Measurements from ENCODE around the gene ATG13. TPM values are rescaled to one million over a fixed set of nuclear protein-coding genes. Genes with fewer than 3 reads are reported as not detected.

The ATG13 gene
- total and polyA plus RNA-seq, 8 donors = 27.5 to 59.6 (median 40.5) TPM

- intact Hi-C loops (cut with DNase I) = no loop called here
- peaks cover 5 to 70% (median 24%) of the 10 kb centered on the region in 3 donors for H3K36me3 ChIP-seq
- H3K27ac ChIP-seq = no peak overlapping the region
- no peak for TF ChIP-seq CTCF (IDR thresholded peaks at IDR 0.05)
- no peak overlapping the region for H3K4me3 ChIP-seq
- no peaks in the 10 kb centered on the region for H3K4me1 ChIP-seq
- WGBS, 2 donors = 81 to 86% methylated on average over 1 of the region's 1 CpG
- no peaks in the 10 kb centered on the region for H3K9me3 ChIP-seq
- DNase-seq (no peak), FAIRE-seq (no peak), ATAC-seq (peak in 1 of 4 donors; percentile 43)
- H3K27me3 ChIP-seq = no peaks in the 10 kb centered on the region
Observed at GRCh38 chr11:46659908-46660307, 42.6 kb downstream of the ATG13 start.

- FAIRE-seq (no peak), ATAC-seq (no peak), DNase-seq (no peak)
- peaks cover 5 to 68% (median 17%) of the 10 kb centered on the region in 3 donors for H3K36me3 ChIP-seq
- intact Hi-C loops (cut with DNase I) = no loop called here
- no peak overlapping the region for H3K4me3 ChIP-seq
- no peak for TF ChIP-seq CTCF (IDR thresholded peaks at IDR 0.05)
- H3K27me3 ChIP-seq = no peaks in the 10 kb centered on the region
- no peaks in the 10 kb centered on the region for H3K9me3 ChIP-seq
- no peak overlapping the region for H3K27ac ChIP-seq
- no peaks in the 10 kb centered on the region for H3K4me1 ChIP-seq
Observed at GRCh38 chr11:46661836-46662235, 44.5 kb downstream of the ATG13 start.

GRCh38 chr11:46662366-46662765 lies 45.0 kb downstream of the ATG13 start:
- Histone ChIP-seq H3K4me1 (no peaks in the 10 kb centered on the region), H3K4me3 (no peak overlapping the region), H3K27ac (no peak overlapping the region), H3K27me3 (no peaks in the 10 kb centered on the region), H3K9me3 (no peaks in the 10 kb centered on the region), H3K36me3 (peaks cover 5 to 68% (median 12%) of the 10 kb centered on the region in 3 donors)
- ATAC-seq (no peak), DNase-seq (no peak), FAIRE-seq (no peak)
- intact Hi-C loops (cut with DNase I) = no loop called here
- no peak for TF ChIP-seq CTCF (IDR thresholded peaks at IDR 0.05)

GRCh38 chr11:46663277-46663940 lies 46.1 kb downstream of the ATG13 start:
- Histone ChIP-seq H3K4me1 (no peaks in the 10 kb centered on the region), H3K4me3 (no peak overlapping the region), H3K27ac (no peak overlapping the region), H3K9me3 (no peaks in the 10 kb centered on the region), H3K27me3 (no peaks in the 10 kb centered on the region), H3K36me3 (peaks cover under 1 to 68% (median 11%) of the 10 kb centered on the region in 3 donors)
- FAIRE-seq (no peak), DNase-seq (no peak), ATAC-seq (no peak)
- intact Hi-C loops (cut with DNase I) = no loop called here
- WGBS, 2 donors = 84 to 86% methylated on average over 4 of the region's 4 CpGs
- TF ChIP-seq CTCF (IDR thresholded peaks at IDR 0.05) = no peak

GRCh38 chr11:46664612-46665011 lies 47.3 kb downstream of the ATG13 start:
- Histone ChIP-seq H3K4me1 (no peaks in the 10 kb centered on the region), H3K27me3 (no peaks in the 10 kb centered on the region), H3K9me3 (no peaks in the 10 kb centered on the region), H3K27ac (no peak overlapping the region), H3K36me3 (peaks cover 4 to 68% (median 17%) of the 10 kb centered on the region in 3 donors), H3K4me3 (no peak overlapping the region)
- 70 to 72% methylated on average over 6 of the region's 6 CpGs for WGBS, 2 donors
- DNase-seq = no peak
- no peak for FAIRE-seq
- ATAC-seq = no peak
- intact Hi-C loops (cut with DNase I) = no loop called here
- TF ChIP-seq CTCF (IDR thresholded peaks at IDR 0.05) = no peak
